DND-41 (cell line): ENCODE measurements around the gene KLK3.

Experiments used
- ATAC-seq: fragments of 200-7000 bp; cut with Tn5 transposase; 3 replicates; pipeline ENCODE4 v1.9.1; 2021; ENCODE audit warnings: low read depth; ENCODE audit not compliant: insufficient read depth
- DNase-seq: peaks from one replicate; pipeline ENCODE4 v3.0.0-alpha.2; 2020
- H2AFZ ChIP-seq: 2 replicates; pipeline ENCODE4 v1.6.0; 2012; ENCODE audit warnings: low read depth, low read length
- H3K27ac ChIP-seq: 2 replicates; pipeline ENCODE4 v1.5.1; 2012; ENCODE audit warnings: low read length, inconsistent platforms
- H3K27me3 ChIP-seq: fragments of 200-600 bp; sonication (generic); 2 replicates; pipeline ENCODE4 v1.6.0; 2012; ENCODE audit warnings: low read length, mild to moderate bottlenecking, inconsistent platforms; ENCODE audit not compliant: insufficient read depth, poor library complexity
- H3K36me3 ChIP-seq: 2 replicates; pipeline ENCODE4 v1.5.1; 2012; ENCODE audit warnings: low read length, inconsistent platforms; ENCODE audit not compliant: insufficient read depth
- H3K4me1 ChIP-seq: 2 replicates; pipeline ENCODE4 v1.5.1; 2012; ENCODE audit warnings: mild to moderate bottlenecking, low read length; ENCODE audit not compliant: insufficient read depth
- H3K4me2 ChIP-seq: 2 replicates; pipeline ENCODE4 v1.6.0; 2012; ENCODE audit warnings: mild to moderate bottlenecking, moderate library complexity, low read length, inconsistent platforms; ENCODE audit not compliant: insufficient read depth
- H3K4me3 ChIP-seq, 2 experiments: fragments of 200-600 bp in 1 of 2; shearing (Covaris generic) in 1 of 2; 2 replicates each; pipeline ENCODE4 v1.5.1; 2012 to 2016; ENCODE audit warnings: inconsistent platforms in 2 of 2, low read length in 2 of 2, mild to moderate bottlenecking in 2 of 2, low read depth in 1 of 2, moderate library complexity in 1 of 2
- H3K79me2 ChIP-seq: 2 replicates; pipeline ENCODE4 v1.6.0; 2012; ENCODE audit warnings: low read length, inconsistent platforms; ENCODE audit not compliant: insufficient read depth
- H3K9ac ChIP-seq: 2 replicates; pipeline ENCODE4 v1.6.0; 2012; ENCODE audit warnings: low read depth, mild to moderate bottlenecking, inconsistent platforms, low read length, moderate library complexity
- H3K9me3 ChIP-seq: 2 replicates; pipeline ENCODE4 v1.5.1; 2012; ENCODE audit warnings: low read length, moderate library complexity, mild to moderate bottlenecking, inconsistent platforms; ENCODE audit not compliant: insufficient read depth, severe bottlenecking
- H4K20me1 ChIP-seq: 2 replicates; pipeline ENCODE4 v1.6.0; 2012; ENCODE audit warnings: low read length; ENCODE audit not compliant: insufficient read depth
- CTCF ChIP-seq: IDR thresholded peaks from 2 replicates; pipeline ENCODE4 v1.5.1; 2012; ENCODE audit warnings: borderline replicate concordance, low read length, moderate library complexity, mild to moderate bottlenecking; ENCODE audit not compliant: poor library complexity, severe bottlenecking; ENCODE audit errors: extremely low read depth
- EZH2 ChIP-seq: IDR thresholded peaks from 3 replicates; pipeline ENCODE4 v1.6.1; 2012; ENCODE audit warnings: borderline replicate concordance, low read depth, mild to moderate bottlenecking, moderate library complexity, low read length, inconsistent platforms; ENCODE audit not compliant: severe bottlenecking

The KLK3 gene

GRCh38 chr19:50835103-50835784, 19.5 kb upstream of the KLK3 start:
- H3K4me2 ChIP-seq, result no peak overlapping the region
- no peak overlapping the region for H3K27ac ChIP-seq
- no peak overlapping the region for H2AFZ ChIP-seq
- DNase-seq (no peak), ATAC-seq (no peak)
- H3K36me3 ChIP-seq, result no peaks in the 10 kb centered on the region
- no peaks in the 10 kb centered on the region for H3K79me2 ChIP-seq
- no peak overlapping the region for H3K4me3 ChIP-seq
- H3K4me1 ChIP-seq, result no peaks in the 10 kb centered on the region
- no peaks in the 10 kb centered on the region for H3K27me3 ChIP-seq
- H4K20me1 ChIP-seq, result no peaks in the 10 kb centered on the region
- no peaks in the 10 kb centered on the region for H3K9me3 ChIP-seq
- no peak overlapping the region for H3K9ac ChIP-seq
- TF ChIP-seq CTCF (no peak), EZH2 (no peak)

- no peaks in the 10 kb centered on the region for H3K36me3 ChIP-seq
- no peak overlapping the region for H2AFZ ChIP-seq
- no peaks in the 10 kb centered on the region for H3K9me3 ChIP-seq
- no peaks in the 10 kb centered on the region for H3K27me3 ChIP-seq
- H4K20me1 ChIP-seq, result no peaks in the 10 kb centered on the region
- H3K27ac ChIP-seq, result no peak overlapping the region
- H3K79me2 ChIP-seq, result no peaks in the 10 kb centered on the region
- TF ChIP-seq CTCF (no peak), EZH2 (no peak)
- no peak overlapping the region for H3K4me3 ChIP-seq
- no peak overlapping the region for H3K9ac ChIP-seq
- DNase-seq (no peak), ATAC-seq (no peak)
- no peaks in the 10 kb centered on the region for H3K4me1 ChIP-seq
- H3K4me2 ChIP-seq, result no peak overlapping the region
These were observed 18.8 kb upstream of the KLK3 start for GRCh38 chr19:50835785-50836542.

GRCh38 chr19:50836543-50837195, 18.0 kb upstream of the KLK3 start:
- Histone ChIP-seq H3K27ac (no peak overlapping the region), H4K20me1 (no peaks in the 10 kb centered on the region), H3K79me2 (no peaks in the 10 kb centered on the region), H2AFZ (no peak overlapping the region), H3K27me3 (no peaks in the 10 kb centered on the region), H3K4me1 (no peaks in the 10 kb centered on the region), H3K4me2 (no peak overlapping the region), H3K9ac (no peak overlapping the region), H3K9me3 (no peaks in the 10 kb centered on the region), H3K4me3 (no peak overlapping the region), H3K36me3 (no peaks in the 10 kb centered on the region)
- DNase-seq (no peak), ATAC-seq (no peak)
- TF ChIP-seq EZH2 (no peak), CTCF (no peak)
